Left lung (tissue), 10 donors: Measurements from ENCODE around the gene KCNH8. TPM values are rescaled to one million over a fixed set of nuclear protein-coding genes. Genes with fewer than 3 reads are reported as not detected.

Source experiments
- ATAC-seq: fragments of 200-7000 bp; cut with Tn5 transposase; one replicate; pipeline ENCODE4 v1.9.1; 2020; ENCODE audit warnings: moderate library complexity
- DNase-seq, 4 donors: peaks; one replicate each; pipeline ENCODE4 v3.0.0-alpha.2; 2013 to 2020
- H3K27ac ChIP-seq, 2 donors: fragments of 200-600 bp; sonication (generic) in 1 of 2; one replicate each; pipeline versions ENCODE4 v1.5.0 to v1.8.0; 2020 to 2021
- H3K27me3 ChIP-seq, 2 donors: fragments of 200-600 bp; sonication (generic) in 1 of 2; one replicate each; pipeline versions ENCODE4 v1.5.0 to v1.8.0; 2020 to 2021
- H3K36me3 ChIP-seq, 2 donors: fragments of 200-600 bp; sonication (generic) in 1 of 2; one replicate each; pipeline versions ENCODE4 v1.5.0 to v1.8.0; 2020 to 2021
- H3K4me1 ChIP-seq, 2 donors: fragments of 200-600 bp; one replicate each; pipeline ENCODE4 v1.8.0; 2021
- H3K4me3 ChIP-seq, 2 donors: fragments of 200-600 bp; sonication (generic) in 1 of 2; one replicate each; pipeline versions ENCODE4 v1.5.0 to v1.8.0; 2020 to 2021; ENCODE audit warnings: mild to moderate bottlenecking in 1 of 2
- H3K9me3 ChIP-seq, 2 donors: fragments of 200-600 bp; sonication (generic) in 1 of 2; one replicate each; pipeline versions ENCODE4 v1.5.0 to v1.8.0; 2020 to 2021
- CTCF ChIP-seq, 2 donors: fragments of 200-600 bp; sonication (generic) in 1 of 2; IDR thresholded peaks; one replicate each; pipeline versions ENCODE4 v1.5.0 to v1.8.0; 2021; ENCODE audit warnings: antibody characterized with exemption in 2 of 2
- intact Hi-C, 2 donors: fragments of 100-400 bp; cut with DNase I; formaldehyde crosslinking; loops; one replicate each; pipeline versions ENCODE4 v1.11.2 to v1.14.2; 2022
- polyA plus RNA-seq, 6 donors: library from polyadenylated mRNA; unstranded; fragments of 120-200 nt; gene quantifications; one replicate each; pipeline ENCODE4 v1.2.1, GENCODE V29; 2013; ENCODE audit not compliant: insufficient read length in 6 of 6
- total RNA-seq, 2 donors: library from RNA; stranded (reverse); fragmentation: NEBNext Ultra II Directional; extraction: Animal tissue kit (Norgen Biotek cat#: 25700); gene quantifications; one replicate each; pipeline ENCODE4 v1.2.1, GENCODE V29; 2021
- donor health status: DM: no; HTN: yes; CAD: no.
- donor health status: DM: no; HTN: no; CAD: no.

The KCNH8 gene
- total and polyA plus RNA-seq, 8 donors = 0.12 to 3.0 (median 2.1) TPM

GRCh38 chr3:19165654-19166053, 17.3 kb downstream of the KCNH8 start:
- no peak for DNase-seq
- Histone ChIP-seq H3K4me3 (no peak overlapping the region), H3K36me3 (no peaks in the 10 kb centered on the region), H3K9me3 (no peaks in the 10 kb centered on the region), H3K27me3 (no peaks in the 10 kb centered on the region), H3K27ac (no peak overlapping the region), H3K4me1 (no peaks in the 10 kb centered on the region)
- no peak for TF ChIP-seq CTCF (IDR thresholded peaks at IDR 0.05)
- ATAC-seq = no peak
- intact Hi-C loops = no loop called here

- DNase-seq (no peak), ATAC-seq (no peak)
- intact Hi-C loops = no loop called here
- H3K4me1 ChIP-seq = no peaks in the 10 kb centered on the region
- H3K36me3 ChIP-seq = no peaks in the 10 kb centered on the region
- no peak overlapping the region for H3K27ac ChIP-seq
- H3K9me3 ChIP-seq = no peaks in the 10 kb centered on the region
- no peak for TF ChIP-seq CTCF (IDR thresholded peaks at IDR 0.05)
- H3K4me3 ChIP-seq = no peak overlapping the region
- no peaks in the 10 kb centered on the region for H3K27me3 ChIP-seq
Measured at GRCh38 chr3:19171794-19172193, 23.5 kb downstream of the KCNH8 start.

- H3K36me3 ChIP-seq = no peaks in the 10 kb centered on the region
- intact Hi-C loops = no loop called here
- no peak for TF ChIP-seq CTCF (IDR thresholded peaks at IDR 0.05)
- H3K27ac ChIP-seq = no peak overlapping the region
- H3K9me3 ChIP-seq = no peaks in the 10 kb centered on the region
- H3K27me3 ChIP-seq = no peaks in the 10 kb centered on the region
- no peak overlapping the region for H3K4me3 ChIP-seq
- H3K4me1 ChIP-seq = no peaks in the 10 kb centered on the region
- ATAC-seq = no peak
- DNase-seq = no peak
Measured at GRCh38 chr3:19173945-19174344, 25.6 kb downstream of the KCNH8 start.

- no peak overlapping the region for H3K27ac ChIP-seq
- DNase-seq (no peak), ATAC-seq (no peak)
- H3K36me3 ChIP-seq = no peaks in the 10 kb centered on the region
- intact Hi-C loops = no loop called here
- no peaks in the 10 kb centered on the region for H3K27me3 ChIP-seq
- TF ChIP-seq CTCF (IDR thresholded peaks at IDR 0.05) = no peak
- H3K4me1 ChIP-seq = no peaks in the 10 kb centered on the region
- no peaks in the 10 kb centered on the region for H3K9me3 ChIP-seq
- no peak overlapping the region for H3K4me3 ChIP-seq
Measured at GRCh38 chr3:19183584-19183983, 35.3 kb downstream of the KCNH8 start.

- ATAC-seq = no peak
- no peak overlapping the region for H3K27ac ChIP-seq
- intact Hi-C loops = no loop called here
- H3K4me3 ChIP-seq = no peak overlapping the region
- no peak for TF ChIP-seq CTCF (IDR thresholded peaks at IDR 0.05)
- no peaks in the 10 kb centered on the region for H3K4me1 ChIP-seq
- no peaks in the 10 kb centered on the region for H3K27me3 ChIP-seq
- no peaks in the 10 kb centered on the region for H3K9me3 ChIP-seq
- no peaks in the 10 kb centered on the region for H3K36me3 ChIP-seq
- no peak for DNase-seq
Measured at GRCh38 chr3:19190126-19190525, 41.8 kb downstream of the KCNH8 start.
